ENCODE results near the gene CDH23.

- no peak for TF ChIP-seq EP300 (IDR thresholded peaks at IDR 0.05)
- TF ChIP-seq, protein P1, sequence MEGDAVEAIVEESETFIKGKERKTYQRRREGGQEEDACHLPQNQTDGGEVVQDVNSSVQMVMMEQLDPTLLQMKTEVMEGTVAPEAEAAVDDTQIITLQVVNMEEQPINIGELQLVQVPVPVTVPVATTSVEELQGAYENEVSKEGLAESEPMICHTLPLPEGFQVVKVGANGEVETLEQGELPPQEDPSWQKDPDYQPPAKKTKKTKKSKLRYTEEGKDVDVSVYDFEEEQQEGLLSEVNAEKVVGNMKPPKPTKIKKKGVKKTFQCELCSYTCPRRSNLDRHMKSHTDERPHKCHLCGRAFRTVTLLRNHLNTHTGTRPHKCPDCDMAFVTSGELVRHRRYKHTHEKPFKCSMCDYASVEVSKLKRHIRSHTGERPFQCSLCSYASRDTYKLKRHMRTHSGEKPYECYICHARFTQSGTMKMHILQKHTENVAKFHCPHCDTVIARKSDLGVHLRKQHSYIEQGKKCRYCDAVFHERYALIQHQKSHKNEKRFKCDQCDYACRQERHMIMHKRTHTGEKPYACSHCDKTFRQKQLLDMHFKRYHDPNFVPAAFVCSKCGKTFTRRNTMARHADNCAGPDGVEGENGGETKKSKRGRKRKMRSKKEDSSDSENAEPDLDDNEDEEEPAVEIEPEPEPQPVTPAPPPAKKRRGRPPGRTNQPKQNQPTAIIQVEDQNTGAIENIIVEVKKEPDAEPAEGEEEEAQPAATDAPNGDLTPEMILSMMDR (IDR thresholded peaks at IDR 0.05) = no peak
- no peak for TF ChIP-seq POLR2A (IDR thresholded peaks at IDR 0.05; ENCODE audit: low read depth)
- no peak for TF ChIP-seq POLR2AphosphoS5 (IDR thresholded peaks at IDR 0.05)
These were observed 23.0 kb downstream of the CDH23 start for GRCh38 chr10:71419750-71420149.
